Measurements from ENCODE around the gene RASL12. TPM values are rescaled to one million over a fixed set of nuclear protein-coding genes. Genes with fewer than 3 reads are reported as not detected.

Gene RASL12
- total and polyA plus RNA-seq, 2 of the 8 experiments (the other 6 are each of a cell fraction or from before 2014, with no cell fraction given): 9.5 to 10.3 TPM

- H3K9ac ChIP-seq (replicated peaks in 1 of 4; ENCODE audit: extremely low read depth in 1 of 4, low read depth in 3 of 4, low read length in 3 of 4): no peak overlapping the region
- DNase-seq (ENCODE audit: low read depth in 1 of 2, low spot score in 2 of 2): no peak
- H3K23me2 ChIP-seq (ENCODE audit: low read depth, low read length): no peaks in the 10 kb centered on the region
- peak in 1 of 2 experiments; percentile 8; a peak in 1 of 4 replicates for TF ChIP-seq RAD21 (IDR thresholded peaks at IDR 0.05 in 1 of 2, conservative IDR thresholded peaks at IDR 0.05 in 1 of 2; ENCODE audit: low read depth in 2 of 2, low read length in 2 of 2)
- peak; percentile 8 to 34 (median 20); a peak in 2 of 4 replicates for TF ChIP-seq CTCF (IDR thresholded peaks at IDR 0.05; ENCODE audit: control extremely low read depth in 1 of 3, insufficient read depth in 1 of 3, low read depth in 1 of 3, low read length in 3 of 3)
- TF ChIP-seq SP2 (IDR thresholded peaks at IDR 0.05; ENCODE audit: low read length): no peak
- no peak for TF ChIP-seq RFX5 (IDR thresholded peaks at IDR 0.05; ENCODE audit: borderline replicate concordance, low read depth, low read length)
- TF ChIP-seq CHD2 (IDR thresholded peaks at IDR 0.05; ENCODE audit: low read length): no peak
- H2BK120ac ChIP-seq (replicated peaks; ENCODE audit: low read depth, low read length): no peak overlapping the region
- H2BK12ac ChIP-seq (ENCODE audit: low read depth, low read length): no peak overlapping the region
- ChIA-PET CTCF (ENCODE audit: partially characterized antibody) (interaction anchor here (0.6 to 33.2 kb wide), 12 partner anchors 6 to 236 kb away, joined by 3 to 1213 read pairs (median 6); partner anchors contain the start of genes KBTBD13, RASL12, SLC51B and UBAP1L), POLR2A (ENCODE audit: partially characterized antibody) (interaction anchor here (0.7 kb wide), 1 partner anchor 14 kb away, joined by 3 read pairs; no protein-coding TSS in a partner anchor)
- no peak overlapping the region for H4K5ac ChIP-seq (ENCODE audit: insufficient read length, low read depth, low read length)
- H2AFZ ChIP-seq (ENCODE audit: low read length): no peak overlapping the region
- H2BK20ac ChIP-seq (ENCODE audit: low read length): no peak overlapping the region
- H3K4me1 ChIP-seq (replicated peaks in 1 of 4; ENCODE audit: control insufficient read depth in 3 of 4, insufficient read depth in 4 of 4, low read length in 3 of 4): no peaks in the 10 kb centered on the region
- no peak overlapping the region for H3K27ac ChIP-seq (ENCODE audit: low read depth, low read length)
- H4K20me1 ChIP-seq (replicated peaks in 1 of 2; ENCODE audit: control insufficient read depth in 1 of 2, insufficient read depth in 2 of 2, low read length in 2 of 2): no peaks in the 10 kb centered on the region
- no peak overlapping the region for H3K4me2 ChIP-seq (ENCODE audit: insufficient read depth in 1 of 2, low read depth in 2 of 2, low read length in 2 of 2)
- no peak overlapping the region for H2BK15ac ChIP-seq (ENCODE audit: low read length)
- no peak overlapping the region for H3K23ac ChIP-seq (ENCODE audit: insufficient read length)
- no peaks in the 10 kb centered on the region for H3K9me3 ChIP-seq (ENCODE audit: insufficient read depth in 2 of 2, low read depth in 1 of 2, low read length in 1 of 2)
- no peak overlapping the region for H2AK5ac ChIP-seq (ENCODE audit: low read depth, low read length)
- no peak for FAIRE-seq
- H4K8ac ChIP-seq (ENCODE audit: extremely low read depth, insufficient read depth, low read length): no peak overlapping the region
- no peak overlapping the region for H3K4me3 ChIP-seq (ENCODE audit: extremely low read depth in 1 of 4, insufficient read depth in 2 of 4, low read depth in 3 of 4, low read length in 4 of 4)
- H3K79me2 ChIP-seq (ENCODE audit: control insufficient read depth in 1 of 2, insufficient read depth in 2 of 2, low read length in 2 of 2): no peaks in the 10 kb centered on the region
- no peaks in the 10 kb centered on the region; a peak in 1 of 7 replicates for H3K27me3 ChIP-seq (replicated peaks in 1 of 4; ENCODE audit: control insufficient read depth in 3 of 4, extremely low read depth in 1 of 4, insufficient read depth in 3 of 4, low read length in 3 of 4)
- H3K18ac ChIP-seq (ENCODE audit: extremely low read depth, low read length): no peak overlapping the region
- H3K56ac ChIP-seq (replicated peaks; ENCODE audit: insufficient read length, low read depth, low read length): no peak overlapping the region
- no peaks in the 10 kb centered on the region; a peak in 1 of 8 replicates for H3K36me3 ChIP-seq (ENCODE audit: control insufficient read depth in 2 of 4, insufficient read depth in 4 of 4, low read length in 3 of 4)
- no peaks in the 10 kb centered on the region for H3K79me1 ChIP-seq (ENCODE audit: low read depth, low read length)
- no peak overlapping the region for H3K14ac ChIP-seq (ENCODE audit: insufficient read length)
- no peak overlapping the region for H3K4ac ChIP-seq (replicated peaks; ENCODE audit: insufficient read length, low read depth, low read length)
- WGBS, 2 experiments (ENCODE audit: extremely low coverage in 1 of 2, insufficient coverage in 1 of 2, insufficient read length in 1 of 2, insufficient replicate concordance in 2 of 2, low coverage in 1 of 2, low lambda C conversion rate in 2 of 2, missing lambda C conversion rate in 1 of 2): 92% methylated on average over 6 of the region's 6 CpGs; no CpG with 5 or more reads in 1 of the 2 experiments
- no peak overlapping the region for H4K91ac ChIP-seq (replicated peaks; ENCODE audit: insufficient read length, low read length)
- H2BK5ac ChIP-seq (ENCODE audit: low read depth, low read length): no peak overlapping the region
These were observed 7.0 kb downstream of the RASL12 start for GRCh38 chr15:65060641-65061397.
